ENCODE results near the gene CRYBB3. TPM values are rescaled to one million over a fixed set of nuclear protein-coding genes. Genes with fewer than 3 reads are reported as not detected.
A peak's percentile ranks its signal among the peaks of the same experiment; 100 is the strongest.

The CRYBB3 gene
- total RNA-seq, 1 experiment from 2014 or later, result 0.39 TPM

GRCh38 chr22:25167082-25167481 lies 32.6 kb upstream of the CRYBB3 start:
- DNase-seq, result no peak
- WGBS (ENCODE audit: extremely low coverage, insufficient read length, low lambda C conversion rate), result no CpG with 5 or more reads among the region's 7 CpGs
- H2BK20ac ChIP-seq (ENCODE audit: low read depth, low read length, poor library complexity, severe bottlenecking), result no peak overlapping the region
- H3K9me3 Mint-ChIP-seq, result no peaks in the 10 kb centered on the region
- H3K4ac ChIP-seq (ENCODE audit: low read depth, low read length), result no peak overlapping the region
- H3K27ac ChIP-seq (ENCODE audit: insufficient read length, low read depth, low read length), result no peak overlapping the region
- H4K20me1 ChIP-seq (ENCODE audit: control insufficient read depth, insufficient read depth, insufficient read length), result no peaks in the 10 kb centered on the region
- H3K27me3 Mint-ChIP-seq (ENCODE audit: low read depth), result no peaks in the 10 kb centered on the region
- no peak overlapping the region for H4K91ac ChIP-seq (ENCODE audit: insufficient read length, low read depth, low read length)
- H4K5ac ChIP-seq (ENCODE audit: insufficient read length, low read depth, low read length), result no peak overlapping the region
- no peaks in the 10 kb centered on the region for H3K23me2 ChIP-seq (ENCODE audit: insufficient read length, low read depth, low read length, poor library complexity, severe bottlenecking)
- peaks cover 2% of the 10 kb centered on the region in 2 experiments for H3K4me1 Mint-ChIP-seq
- no peak overlapping the region for H3T11ph ChIP-seq (ENCODE audit: low read length)
- no peak overlapping the region for H4K8ac ChIP-seq (replicated peaks; ENCODE audit: insufficient read length, low read depth, low read length)
- no peak overlapping the region for H3K18ac ChIP-seq (ENCODE audit: insufficient read length, low read depth, low read length)
- H2BK12ac ChIP-seq (ENCODE audit: insufficient read length, low read depth, low read length), result no peak overlapping the region
- H3K79me2 ChIP-seq (ENCODE audit: insufficient read depth, low read length), result no peaks in the 10 kb centered on the region
- no peaks in the 10 kb centered on the region for H3K79me1 ChIP-seq (ENCODE audit: insufficient read depth, low read depth, low read length, poor library complexity, severe bottlenecking)
- no peak overlapping the region for H3K56ac ChIP-seq (ENCODE audit: insufficient read length, low read depth, low read length)
- no peak overlapping the region for H2AK5ac ChIP-seq (ENCODE audit: insufficient read length, low read length)
- no peaks in the 10 kb centered on the region for H3K4me1 ChIP-seq (ENCODE audit: insufficient read depth, low read length)
- H3K14ac ChIP-seq (ENCODE audit: insufficient read depth, low read length), result no peak overlapping the region
- no peak overlapping the region for H3K23ac ChIP-seq (ENCODE audit: insufficient read length, low read depth, low read length)
- no peaks in the 10 kb centered on the region for H3K9me3 ChIP-seq (ENCODE audit: control insufficient read depth, low read depth, low read length)
- peaks cover 0 to 3% (median 0%) of the 10 kb centered on the region in 3 experiments; a peak in 2 of 7 replicates for H3K36me3 Mint-ChIP-seq (ENCODE audit: insufficient read depth in 1 of 3, low read depth in 3 of 3)
- no peak overlapping the region for H2AFZ ChIP-seq (ENCODE audit: low read length)
- H3K9ac ChIP-seq (ENCODE audit: extremely low read depth, insufficient read length, low read length), result no peak overlapping the region
- peak overlapping the region in 1 of 3 experiments; percentile 22; a peak in 1 of 7 replicates for H3K27ac Mint-ChIP-seq
- H3K4me3 Mint-ChIP-seq, result no peak overlapping the region
- H2BK15ac ChIP-seq (ENCODE audit: low read depth, low read length), result no peak overlapping the region
- H3K4me2 ChIP-seq (ENCODE audit: insufficient read depth, insufficient read length, low read length), result no peak overlapping the region
- H3K27me3 ChIP-seq (ENCODE audit: insufficient read depth, low read length), result no peaks in the 10 kb centered on the region
- TF ChIP-seq CTCF (conservative IDR thresholded peaks at IDR 0.05), result no peak
- H2BK120ac ChIP-seq (ENCODE audit: low read depth, low read length, poor library complexity, severe bottlenecking), result no peak overlapping the region
- no peak overlapping the region for H2BK5ac ChIP-seq (ENCODE audit: insufficient read length, low read length)

Data from H9 (cell line).